COLO668 (cell line): ENCODE results near the gene ARHGAP45.

ENCODE experiments used
- DNase-seq: peaks from one replicate; lab custom pipeline; 2025; ENCODE audit not compliant: unreplicated experiment; lab: John Stamatoyannopoulos, UW

The ARHGAP45 gene

DNA sequence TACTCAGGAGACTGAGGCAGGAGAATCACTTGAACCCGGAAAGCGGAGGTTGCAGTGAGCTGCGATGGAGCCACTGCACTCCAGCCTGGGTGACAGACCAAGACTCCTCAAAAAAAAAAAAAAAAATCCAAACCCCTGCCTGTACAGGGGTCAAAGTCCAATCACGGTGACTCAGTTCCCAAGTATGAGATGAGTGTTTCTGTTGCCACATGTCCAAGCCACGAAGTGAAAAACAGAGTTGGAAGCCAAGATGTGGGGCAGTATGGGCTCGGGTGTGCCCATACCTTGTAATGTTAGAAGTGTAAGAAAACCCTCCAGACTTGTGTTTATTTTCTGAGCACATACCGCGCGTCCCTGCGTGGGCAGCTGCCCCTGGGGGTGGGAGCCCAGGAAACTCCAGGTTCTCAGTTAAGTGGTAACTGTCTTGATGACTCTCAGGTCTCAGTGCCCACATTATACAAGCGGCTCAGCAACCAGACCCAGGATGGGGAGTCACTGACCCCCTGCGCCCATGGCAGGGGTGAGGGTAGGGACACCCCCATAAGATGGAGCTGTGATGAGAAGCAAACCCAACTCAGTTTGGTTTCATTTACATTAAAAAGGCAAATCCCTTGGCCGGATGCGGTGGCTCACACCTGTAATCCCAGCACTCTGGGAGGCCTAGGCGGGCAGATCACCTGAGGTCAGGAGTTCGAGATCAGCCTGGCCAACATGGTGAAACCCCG is 35.6 kb downstream of the ARHGAP45 start:
- no peak for DNase-seq

DNA sequence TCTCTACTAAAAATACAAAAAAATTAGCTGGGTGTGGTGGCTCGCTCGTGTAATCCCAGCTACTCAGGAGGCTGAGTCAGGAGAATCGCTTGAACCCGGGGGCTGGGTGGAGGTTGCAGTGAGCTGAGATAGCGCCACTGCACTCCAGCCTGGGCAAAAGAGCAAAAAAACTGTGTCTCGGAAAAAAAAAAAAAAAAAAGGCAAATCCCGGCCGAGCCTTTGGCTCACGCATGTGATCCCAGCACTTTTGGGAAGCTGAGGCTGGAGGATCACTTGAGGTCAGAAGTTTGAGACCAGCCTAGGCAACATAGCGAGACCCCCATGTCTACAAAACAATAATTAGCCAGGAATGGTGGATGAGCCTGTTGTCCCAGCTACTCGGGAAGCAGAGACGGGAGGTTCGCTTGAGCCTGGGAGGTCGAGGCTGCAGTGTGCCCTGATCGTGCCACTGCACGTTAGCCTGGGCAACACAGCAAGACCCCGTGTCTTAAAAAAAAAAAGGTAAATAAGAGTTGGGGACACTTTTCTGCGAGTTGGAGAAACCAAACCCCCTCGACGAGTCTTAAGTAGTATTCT is 36.3 kb downstream of the ARHGAP45 start:
- no peak for DNase-seq

DNA sequence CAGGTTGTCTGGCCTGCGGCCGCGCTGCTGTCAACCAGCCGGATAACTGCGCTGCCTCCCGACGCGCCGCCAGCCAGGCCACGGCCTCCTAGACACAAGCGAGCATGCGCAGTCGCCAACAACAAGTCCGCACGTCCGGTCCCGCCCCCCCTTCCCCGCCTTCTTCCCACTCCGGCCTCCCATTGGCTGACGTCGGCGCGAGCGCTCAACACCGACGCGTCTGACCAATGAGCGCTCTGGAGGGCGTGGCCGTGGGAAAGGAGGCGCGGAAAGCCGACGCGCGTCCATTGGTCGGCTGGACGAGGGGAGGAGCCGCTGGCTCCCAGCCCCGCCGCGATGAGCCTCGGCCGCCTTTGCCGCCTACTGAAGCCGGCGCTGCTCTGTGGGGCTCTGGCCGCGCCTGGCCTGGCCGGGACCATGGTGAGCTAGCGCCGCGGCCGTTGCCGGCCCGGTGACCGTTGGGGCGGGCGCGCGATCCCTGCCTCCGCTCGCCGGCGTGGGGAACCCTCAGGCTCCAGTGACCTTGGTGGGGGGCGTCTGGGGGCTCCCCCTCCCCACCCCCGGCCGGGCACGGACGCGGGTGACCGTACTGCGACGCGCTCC is 36.8 kb downstream of the ARHGAP45 start, which contains the start of gene GPX4:
Gene GPX4 (plus strand): TSS at position 287 of the 603 bp plus-strand sequence. CDS start 50 bp downstream, at position 337.
- peak; percentile 99 for DNase-seq

DNA sequence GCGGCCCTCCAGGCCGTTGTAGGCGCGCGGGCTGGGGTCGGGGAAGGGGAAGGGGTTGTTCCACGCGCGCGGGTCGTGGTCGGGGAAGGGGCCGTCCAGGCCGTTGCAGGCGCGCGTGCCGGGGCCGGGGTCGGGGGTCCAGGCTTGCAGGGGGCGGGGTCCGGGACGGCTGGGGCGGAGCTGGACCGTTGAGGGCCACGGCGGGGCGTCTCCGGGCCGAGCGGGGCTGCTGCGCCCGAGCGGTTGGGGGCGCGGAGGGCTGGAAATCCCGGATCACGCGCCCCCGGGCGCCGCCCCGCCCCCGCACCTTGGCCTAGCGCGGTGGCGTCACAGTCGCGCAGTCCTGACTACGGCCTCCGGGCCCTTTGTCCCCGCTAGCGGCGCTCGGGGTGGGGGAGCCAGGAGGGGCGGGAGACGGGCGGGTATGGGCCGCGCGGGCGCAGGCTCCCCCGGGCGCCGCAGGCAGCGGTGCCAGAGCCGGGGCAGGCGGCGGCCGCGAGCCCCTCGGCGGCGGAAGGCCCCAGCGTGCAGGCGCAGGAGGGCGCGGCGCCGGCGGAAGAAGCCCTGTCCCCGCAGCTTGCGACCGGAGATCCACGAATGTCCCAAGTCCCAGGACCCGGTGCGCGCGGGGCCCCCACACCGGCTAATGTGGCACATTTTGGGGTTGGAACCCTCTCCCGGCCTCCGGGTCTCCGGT is 37.5 kb downstream of the ARHGAP45 start:
- DNase-seq = peak; percentile 77

DNA sequence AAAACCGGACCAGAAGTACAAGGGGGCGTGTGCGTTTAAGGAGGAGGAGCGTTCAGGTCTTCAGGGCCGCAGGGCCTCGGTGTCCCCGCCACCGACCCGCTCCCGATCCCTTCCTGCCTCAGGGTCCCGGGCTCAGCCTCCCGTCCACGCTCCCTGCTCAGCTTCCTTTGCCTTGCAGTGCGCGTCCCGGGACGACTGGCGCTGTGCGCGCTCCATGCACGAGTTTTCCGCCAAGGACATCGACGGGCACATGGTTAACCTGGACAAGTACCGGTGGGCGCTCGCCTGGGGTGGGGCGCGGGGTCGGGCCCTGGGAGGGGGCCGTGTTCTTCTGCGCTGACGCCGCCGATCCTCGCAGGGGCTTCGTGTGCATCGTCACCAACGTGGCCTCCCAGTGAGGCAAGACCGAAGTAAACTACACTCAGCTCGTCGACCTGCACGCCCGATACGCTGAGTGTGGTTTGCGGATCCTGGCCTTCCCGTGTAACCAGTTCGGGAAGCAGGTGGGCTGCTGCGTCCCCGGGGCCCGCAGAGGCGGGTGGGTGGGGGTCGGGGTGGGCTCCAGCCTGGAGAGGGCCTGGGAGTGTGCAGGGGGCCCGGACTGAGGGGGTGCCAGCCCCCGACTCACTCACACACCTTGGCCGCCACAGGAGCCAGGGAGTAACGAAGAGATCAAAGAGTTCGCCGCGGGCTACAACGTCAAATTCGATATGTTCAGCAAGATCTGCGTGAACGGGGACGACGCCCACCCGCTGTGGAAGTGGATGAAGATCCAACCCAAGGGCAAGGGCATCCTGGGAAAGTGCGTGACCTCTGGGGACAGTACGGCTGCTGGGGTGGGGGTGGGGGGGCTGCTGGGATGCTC is 38.3 kb downstream of the ARHGAP45 start:
- DNase-seq = peak; percentile 46

DNA sequence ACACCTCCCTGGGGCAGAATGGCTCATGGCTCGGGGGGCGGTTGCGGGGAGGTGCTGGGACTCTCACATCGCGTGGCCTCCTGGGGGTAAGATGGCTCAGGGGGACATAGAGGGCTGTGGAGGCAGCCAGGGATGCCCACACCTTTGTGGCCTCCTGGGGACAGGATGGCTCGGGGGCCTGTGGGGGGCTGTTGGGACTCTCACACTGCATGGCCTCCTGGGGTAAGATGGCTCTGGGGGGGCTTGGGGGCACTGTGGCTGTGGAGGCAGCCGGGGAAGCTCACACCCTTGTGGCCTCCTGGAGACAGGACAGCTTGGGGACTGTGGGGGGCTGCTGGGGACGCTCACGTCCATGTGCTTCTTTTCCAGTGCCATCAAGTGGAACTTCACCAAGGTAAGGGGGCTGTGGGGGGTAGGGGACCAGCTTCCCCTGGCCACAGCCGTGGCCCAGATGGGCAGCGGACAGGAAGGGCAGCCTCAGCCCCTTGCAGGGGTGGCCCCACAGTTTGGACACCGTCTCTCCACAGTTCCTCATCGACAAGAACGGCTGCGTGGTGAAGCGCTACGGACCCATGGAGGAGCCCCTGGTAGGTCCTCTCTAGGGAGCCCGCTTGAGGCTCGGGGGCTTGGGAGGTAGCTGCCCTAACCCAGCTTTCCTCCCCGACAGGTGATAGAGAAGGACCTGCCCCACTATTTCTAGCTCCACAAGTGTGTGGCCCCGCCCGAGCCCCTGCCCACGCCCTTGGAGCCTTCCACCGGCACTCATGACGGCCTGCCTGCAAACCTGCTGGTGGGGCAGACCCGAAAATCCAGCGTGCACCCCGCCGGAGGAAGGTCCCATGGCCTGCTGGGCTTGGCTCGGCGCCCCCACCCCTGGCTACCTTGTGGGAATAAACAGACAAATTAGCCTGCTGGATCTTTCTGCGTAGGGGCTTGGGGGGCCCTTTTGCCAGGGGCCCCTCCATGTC is 39.2 kb downstream of the ARHGAP45 start:
- no peak for DNase-seq

- no peak for DNase-seq
Measured at GRCh38 chr19:1106841-1107660, 40.1 kb downstream of the ARHGAP45 start.

DNA sequence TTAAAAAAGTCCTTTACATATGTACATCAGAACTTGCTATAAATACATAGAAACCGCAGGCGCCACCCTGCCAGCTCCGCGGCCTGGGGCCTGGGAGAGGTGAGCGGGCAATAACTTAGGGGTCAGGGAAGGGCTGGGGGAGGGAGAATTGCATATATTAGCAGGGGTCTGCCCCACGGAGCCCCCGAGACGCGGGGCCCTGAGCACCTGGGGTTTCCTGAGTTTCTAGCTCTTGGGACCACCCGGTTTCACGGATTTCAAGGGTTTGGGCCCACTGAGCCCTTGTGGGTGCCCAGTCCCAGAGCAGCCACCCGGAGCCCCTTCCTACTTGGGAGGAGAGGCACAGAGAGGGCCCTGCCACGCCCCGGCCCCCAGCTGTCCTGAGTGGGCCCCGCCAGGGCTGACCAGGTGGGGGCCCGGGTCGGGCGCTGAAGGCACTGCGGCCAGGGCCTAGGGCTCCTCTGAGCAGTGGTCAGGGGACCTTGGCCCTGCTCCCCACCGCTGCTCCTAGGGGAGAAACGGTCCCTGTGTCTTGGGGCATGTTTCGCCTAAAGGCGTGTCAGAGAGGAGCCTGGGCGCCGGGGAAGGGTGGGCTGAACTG is 40.8 kb downstream of the ARHGAP45 start:
- no peak for DNase-seq

DNA sequence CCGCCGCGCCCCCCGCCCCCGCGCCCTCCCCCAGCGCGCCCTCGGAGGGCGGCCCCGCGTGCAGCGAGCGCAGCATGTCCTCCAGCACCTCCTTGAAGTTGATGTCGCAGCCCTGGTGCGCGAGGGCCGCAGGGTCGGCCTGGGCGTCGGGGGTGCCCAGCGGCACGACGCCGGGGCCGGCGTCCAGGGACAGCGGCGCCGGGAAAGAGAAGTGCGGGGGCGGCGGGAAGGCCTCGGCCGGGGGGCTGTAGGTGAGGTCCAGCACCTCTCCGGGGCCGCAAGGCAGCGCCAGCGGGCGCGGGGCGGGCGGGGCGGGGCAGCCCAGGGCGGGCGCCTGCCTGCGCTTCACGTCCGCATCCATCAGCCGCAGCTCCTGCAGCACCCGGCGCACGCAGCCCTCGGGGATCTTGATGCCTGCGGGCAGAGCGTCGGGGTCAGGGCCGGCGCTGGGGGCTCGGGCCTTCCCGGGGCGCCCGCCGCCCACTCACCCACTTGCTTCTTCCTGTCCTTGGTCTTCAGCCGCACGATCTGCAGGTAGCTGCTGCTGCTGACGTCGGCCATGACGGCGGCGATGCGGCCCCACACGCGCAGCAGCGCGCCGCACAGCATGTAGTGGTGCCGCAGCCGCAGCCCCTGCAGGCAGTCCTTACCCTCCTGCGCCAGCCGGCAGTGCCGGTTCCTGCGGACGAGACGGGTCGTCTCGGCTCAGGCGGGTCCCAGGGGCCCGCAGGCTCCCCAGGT is 41.5 kb downstream of the ARHGAP45 start:
- DNase-seq = no peak

DNA sequence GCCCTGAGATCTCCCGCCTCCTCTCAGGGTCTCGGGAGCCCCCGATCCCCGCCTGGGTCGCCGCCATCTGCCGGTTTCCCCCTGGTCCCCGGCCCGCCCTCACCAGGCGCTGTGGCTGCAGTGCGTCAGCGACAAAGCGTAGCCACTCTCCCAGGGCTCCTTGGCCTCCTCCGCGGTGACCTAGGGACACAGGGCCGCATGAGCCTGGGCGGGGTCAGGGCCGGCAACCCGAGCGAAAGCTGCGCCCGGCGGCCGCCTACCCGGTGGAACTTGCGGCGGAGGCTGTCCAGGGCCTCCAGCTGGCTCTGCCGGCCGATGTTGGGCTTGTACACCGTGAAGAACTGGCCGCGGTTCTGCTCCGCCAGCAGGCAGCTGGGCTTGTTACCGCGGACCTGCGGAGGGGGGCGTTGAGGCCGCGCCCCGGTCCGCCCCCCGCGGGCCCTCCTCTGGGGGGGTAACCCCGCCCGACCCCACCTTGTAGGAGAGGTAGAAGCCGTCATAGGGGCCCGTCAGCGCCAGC is 42.1 kb downstream of the ARHGAP45 start:
- no peak for DNase-seq

DNA sequence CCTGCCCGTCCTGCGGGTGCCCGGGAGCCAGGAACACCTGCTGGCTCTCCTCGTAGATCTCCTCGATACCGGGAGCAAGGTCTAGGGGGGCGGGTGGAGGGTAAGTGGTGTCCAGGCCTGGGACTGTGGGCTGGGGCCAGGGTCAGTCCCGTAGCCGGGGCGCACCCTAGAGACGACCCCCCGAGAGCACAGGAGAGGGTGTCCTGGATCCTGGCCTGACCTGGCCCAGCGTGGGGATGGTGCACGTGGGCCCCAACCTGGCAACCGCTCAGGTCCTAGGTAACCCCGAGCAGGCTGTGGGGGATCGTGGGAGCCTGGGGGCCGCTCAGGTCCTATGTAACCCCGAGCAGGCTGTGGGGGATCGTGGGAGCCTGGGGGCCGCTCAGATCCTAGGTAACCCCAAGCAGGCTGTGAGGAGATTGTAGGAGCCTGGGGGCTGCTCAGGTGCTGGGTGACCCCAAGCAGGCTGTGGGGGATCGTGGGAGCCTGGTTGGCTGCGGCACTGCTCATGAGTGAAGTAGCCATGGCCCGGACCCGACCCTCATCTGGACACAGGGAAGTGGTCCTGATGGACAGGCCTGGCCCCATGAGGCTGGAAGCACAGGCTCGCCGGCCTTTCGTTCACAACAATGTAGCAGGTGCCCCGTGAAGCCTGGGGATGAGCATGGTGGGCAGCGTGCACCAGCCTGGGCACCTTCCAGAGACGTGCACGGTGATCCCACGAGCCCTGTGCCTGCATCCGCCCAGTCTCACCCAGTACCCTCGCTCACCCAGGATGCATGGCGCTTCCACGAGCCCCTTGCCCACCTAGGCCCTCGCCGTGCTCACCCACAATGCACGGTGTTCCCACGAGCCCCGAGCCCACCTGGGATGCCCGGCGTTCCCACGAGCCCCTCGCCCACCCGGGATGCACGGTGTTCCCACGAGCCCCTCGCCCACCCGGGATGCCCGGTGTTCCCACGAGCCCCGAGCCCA is 43.0 kb downstream of the ARHGAP45 start:
- DNase-seq = no peak

DNA sequence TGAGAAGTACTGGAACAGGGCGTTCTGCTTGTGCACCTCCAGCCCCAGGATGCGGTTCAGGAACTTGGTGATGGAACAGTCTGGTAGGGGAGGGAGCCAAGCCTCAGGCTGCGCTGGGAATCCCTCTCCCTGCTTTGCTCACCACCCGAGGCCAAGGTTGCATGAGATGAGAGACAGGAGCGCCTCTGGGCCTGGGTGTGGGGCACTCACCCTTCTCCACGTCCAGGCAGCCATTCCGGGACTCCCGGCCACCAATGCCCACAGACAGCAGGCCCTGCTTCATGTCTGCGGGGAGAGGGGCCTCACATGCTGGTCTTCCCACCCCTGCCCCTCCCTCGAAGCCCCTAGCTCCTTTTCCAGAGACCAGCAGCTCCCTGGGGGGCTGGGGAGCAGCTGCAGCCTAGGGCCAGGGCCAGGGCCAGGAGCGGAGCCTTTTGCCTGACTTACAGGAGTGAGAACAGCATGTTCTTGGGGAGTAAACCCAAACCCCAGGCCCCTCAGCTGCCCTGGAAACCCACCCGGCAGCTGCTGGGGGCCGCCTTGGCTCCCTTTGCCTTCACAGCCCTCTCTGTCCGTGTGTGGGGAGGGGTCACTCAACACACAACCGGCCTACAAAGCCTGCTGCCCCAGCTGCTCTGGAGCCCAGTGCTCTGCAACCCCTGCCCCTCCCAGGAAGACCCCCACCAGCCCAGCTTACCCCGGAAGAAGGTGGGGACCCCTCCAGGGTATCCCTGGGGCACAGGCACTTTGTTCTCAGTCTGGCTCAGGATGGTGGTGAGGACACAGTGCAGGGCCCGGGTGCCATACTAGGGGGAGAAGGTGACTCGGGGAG is 44.1 kb downstream of the ARHGAP45 start:
- DNase-seq = no peak

GRCh38 chr19:1111641-1112267 is 44.8 kb downstream of the ARHGAP45 start:
- no peak for DNase-seq

- DNase-seq = no peak
Measured at GRCh38 chr19:1112268-1113029, 45.5 kb downstream of the ARHGAP45 start.
